Mucosa of descending colon (tissue), 3 donors: Measurements from ENCODE around the gene RAB3A. TPM values are rescaled to one million over a fixed set of nuclear protein-coding genes. Genes with fewer than 3 reads are reported as not detected.

ENCODE experiments used
- ATAC-seq: fragments of 200-7000 bp; cut with Tn5 transposase; one replicate; pipeline ENCODE4 v1.9.1; 2020; ENCODE audit warnings: mild to moderate bottlenecking, moderate library complexity
- DNase-seq, 3 donors: peaks; one replicate each; pipeline ENCODE4 v3.0.0-alpha.2; 2020
- H3K36me3 ChIP-seq: fragments of 200-600 bp; one replicate; pipeline ENCODE4 v1.8.0; 2021; ENCODE audit warnings: low read depth, mild to moderate bottlenecking
- H3K4me1 ChIP-seq: fragments of 200-600 bp; one replicate; pipeline ENCODE4 v1.8.0; 2021; ENCODE audit warnings: low read depth, mild to moderate bottlenecking
- H3K4me3 ChIP-seq: fragments of 200-600 bp; one replicate; pipeline ENCODE4 v1.8.0; 2021; ENCODE audit warnings: mild to moderate bottlenecking
- H3K9me3 ChIP-seq: fragments of 200-600 bp; one replicate; pipeline ENCODE4 v1.8.0; 2021; ENCODE audit warnings: mild to moderate bottlenecking
- intact Hi-C, 2 donors: fragments of 100-400 bp; cut with DNase I in 1 of 2; cut with micrococcal nuclease in 1 of 2; formaldehyde crosslinking; loops; one replicate each; pipeline versions ENCODE4 v1.11.0 to v1.11.1; 2022; cut with DNase I, micrococcal nuclease
- total RNA-seq, 3 donors: library from RNA; stranded (reverse); fragmentation: NEBNext Ultra II Directional in 2 of 3; extraction: Animal tissue kit (Norgen Biotek cat#: 25700) in 2 of 3; gene quantifications; one replicate each; pipeline versions ENCODE4 v1.2.1 to v1.2.4, GENCODE V29; 2021 to 2023
- TF ChIP-seq, protein P1 (sequence below): fragments of 200-600 bp; IDR thresholded peaks from one replicate; pipeline ENCODE4 v1.8.0; 2022; ENCODE audit warnings: antibody characterized with exemption, mild to moderate bottlenecking
- donor health status: DM: no; HTN: no; CAD: no; lungs with moderate emphysema.
- donor health status: DM: no; HTN: no; CAD: no.
- donor health status: DM: no; HTN: yes; CAD: no.

RAB3A gene
- total RNA-seq, 3 donors from 2014 or later, result 5.7 to 7.6 (median 6.8) TPM

DNA sequence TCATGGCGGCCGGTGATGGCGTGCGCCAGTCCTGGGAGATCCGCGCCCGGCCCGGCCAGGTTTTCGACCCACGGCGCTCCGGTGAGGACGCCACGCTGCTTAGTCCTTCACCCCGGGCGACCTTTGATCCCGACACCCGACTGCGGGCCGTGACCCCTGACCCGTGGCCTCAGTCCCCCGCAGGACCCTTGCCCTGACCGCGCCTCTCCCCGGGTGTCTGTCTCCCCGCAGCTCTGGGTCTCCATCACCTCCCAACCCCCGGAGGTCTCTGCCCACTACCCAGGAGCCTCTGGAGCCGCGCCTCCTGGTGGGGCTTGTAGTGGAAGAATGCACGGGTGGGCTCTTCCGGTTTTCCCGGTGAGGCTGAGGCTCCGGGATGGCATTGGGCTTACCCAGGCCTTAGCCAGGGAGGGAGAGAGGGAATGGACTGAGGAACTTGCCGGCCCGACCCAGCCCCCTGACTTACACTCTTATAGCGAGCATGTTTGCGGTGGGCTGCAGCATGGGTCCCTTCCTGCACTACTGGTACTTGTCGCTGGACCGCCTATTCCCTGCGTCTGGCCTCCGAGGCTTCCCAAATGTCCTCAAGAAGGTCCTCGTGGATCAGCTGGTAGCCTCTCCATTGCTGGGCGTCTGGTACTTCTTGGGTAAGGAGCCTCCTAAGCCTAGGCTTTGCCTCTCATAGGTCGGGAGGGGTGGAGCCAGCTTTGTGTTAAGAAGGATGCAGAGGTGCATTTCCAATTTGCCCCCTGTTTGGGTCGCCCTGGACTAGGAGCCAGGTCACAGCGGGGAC is 10.3 kb downstream of the RAB3A start:
- Histone ChIP-seq H3K36me3 (no peaks in the 10 kb centered on the region), H3K4me1 (peaks cover 20% of the 10 kb centered on the region), H3K4me3 (peak overlapping the region; percentile 67), H3K9me3 (no peaks in the 10 kb centered on the region)
- peak in 1 of 3 donors; percentile 38 for DNase-seq
- ATAC-seq, result peak; percentile 6
- intact Hi-C loops, result loop anchor here in 1 of 2 donors (1.0 kb wide), 1 partner anchor 11 kb away; the partner anchor contains the start of gene RAB3A
- TF ChIP-seq, protein P1, sequence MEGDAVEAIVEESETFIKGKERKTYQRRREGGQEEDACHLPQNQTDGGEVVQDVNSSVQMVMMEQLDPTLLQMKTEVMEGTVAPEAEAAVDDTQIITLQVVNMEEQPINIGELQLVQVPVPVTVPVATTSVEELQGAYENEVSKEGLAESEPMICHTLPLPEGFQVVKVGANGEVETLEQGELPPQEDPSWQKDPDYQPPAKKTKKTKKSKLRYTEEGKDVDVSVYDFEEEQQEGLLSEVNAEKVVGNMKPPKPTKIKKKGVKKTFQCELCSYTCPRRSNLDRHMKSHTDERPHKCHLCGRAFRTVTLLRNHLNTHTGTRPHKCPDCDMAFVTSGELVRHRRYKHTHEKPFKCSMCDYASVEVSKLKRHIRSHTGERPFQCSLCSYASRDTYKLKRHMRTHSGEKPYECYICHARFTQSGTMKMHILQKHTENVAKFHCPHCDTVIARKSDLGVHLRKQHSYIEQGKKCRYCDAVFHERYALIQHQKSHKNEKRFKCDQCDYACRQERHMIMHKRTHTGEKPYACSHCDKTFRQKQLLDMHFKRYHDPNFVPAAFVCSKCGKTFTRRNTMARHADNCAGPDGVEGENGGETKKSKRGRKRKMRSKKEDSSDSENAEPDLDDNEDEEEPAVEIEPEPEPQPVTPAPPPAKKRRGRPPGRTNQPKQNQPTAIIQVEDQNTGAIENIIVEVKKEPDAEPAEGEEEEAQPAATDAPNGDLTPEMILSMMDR, result no peak

DNA sequence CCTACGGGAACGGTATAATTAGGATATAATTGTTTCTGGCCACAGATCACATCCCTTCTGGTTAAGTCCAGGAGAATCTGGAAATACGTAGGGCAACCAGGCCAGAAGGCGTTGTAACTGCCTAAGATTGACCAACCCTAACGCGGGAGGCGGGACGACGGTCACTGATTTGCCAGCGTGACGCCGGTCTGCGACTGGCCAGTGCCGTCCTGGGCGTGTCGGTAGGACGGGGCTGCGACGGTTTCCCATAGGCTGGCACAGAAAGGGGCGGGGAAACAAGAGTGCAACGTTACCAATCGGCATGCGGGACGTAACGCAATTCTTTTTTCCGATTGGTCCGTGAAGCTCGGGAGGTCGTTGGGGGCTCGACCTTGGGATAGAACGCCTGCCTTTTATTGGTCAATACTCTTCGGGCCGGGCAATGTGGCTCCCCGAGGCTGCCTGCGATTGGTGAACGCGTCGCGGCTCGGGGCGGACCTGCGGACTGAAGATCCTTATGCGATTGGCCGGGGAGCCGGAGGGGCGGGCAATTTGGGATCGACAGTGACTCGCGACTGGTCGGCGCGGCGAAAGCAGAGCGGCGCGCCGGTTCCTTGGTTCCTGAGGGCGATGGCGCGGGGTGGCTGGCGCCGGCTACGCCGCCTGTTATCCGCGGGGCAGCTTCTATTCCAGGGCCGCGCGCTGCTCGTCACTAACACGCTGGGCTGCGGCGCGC is 11.0 kb downstream of the RAB3A start, which contains the start of gene MPV17L2:
Gene MPV17L2, plus strand, starts transcription at position 546 of the 715 bp plus-strand sequence. Its CDS starts 64 bp downstream, at position 610.
- intact Hi-C loops, result loop anchor here in 1 of 2 donors (1.0 kb wide), 1 partner anchor 11 kb away; the partner anchor contains the start of gene RAB3A
- DNase-seq, result peak; percentile 98 to 100 (median 99)
- ATAC-seq, result peak; percentile 93
- Histone ChIP-seq H3K4me3 (peak within 1 kb of the TSS; percentile 67), H3K36me3 (no peaks in the 10 kb centered on the region), H3K4me1 (peaks cover 20% of the 10 kb centered on the region), H3K9me3 (no peaks in the 10 kb centered on the region)
- TF ChIP-seq, protein P1, result no peak

DNA sequence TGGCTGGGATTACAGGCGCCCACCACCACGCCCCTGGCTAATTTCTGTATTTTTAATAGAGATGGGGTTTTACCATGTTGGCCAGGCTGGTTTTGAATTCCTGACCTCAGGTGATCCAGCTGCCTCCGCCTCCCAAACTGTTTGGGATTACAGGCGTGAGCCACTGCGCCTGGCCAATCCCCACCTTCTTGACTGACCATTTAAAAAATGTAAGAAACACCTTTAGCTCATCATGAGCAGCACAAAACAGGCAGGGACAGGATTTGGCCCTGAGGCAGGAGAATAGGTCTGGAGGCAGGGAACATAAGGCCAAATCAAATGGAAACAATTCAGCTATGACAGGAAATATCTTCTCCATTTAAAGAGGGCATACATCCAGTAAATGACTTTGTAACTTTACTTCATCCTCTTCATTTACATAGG is 12.2 kb downstream of the RAB3A start:
- no peaks in the 10 kb centered on the region for H3K9me3 ChIP-seq
- peaks cover 20% of the 10 kb centered on the region for H3K4me1 ChIP-seq
- ATAC-seq, result no peak
- no peaks in the 10 kb centered on the region for H3K36me3 ChIP-seq
- intact Hi-C loops, result no loop called here
- DNase-seq, result peak in 1 of 3 donors; percentile 48
- H3K4me3 ChIP-seq, result no peak overlapping the region
- TF ChIP-seq, protein P1, result no peak

DNA sequence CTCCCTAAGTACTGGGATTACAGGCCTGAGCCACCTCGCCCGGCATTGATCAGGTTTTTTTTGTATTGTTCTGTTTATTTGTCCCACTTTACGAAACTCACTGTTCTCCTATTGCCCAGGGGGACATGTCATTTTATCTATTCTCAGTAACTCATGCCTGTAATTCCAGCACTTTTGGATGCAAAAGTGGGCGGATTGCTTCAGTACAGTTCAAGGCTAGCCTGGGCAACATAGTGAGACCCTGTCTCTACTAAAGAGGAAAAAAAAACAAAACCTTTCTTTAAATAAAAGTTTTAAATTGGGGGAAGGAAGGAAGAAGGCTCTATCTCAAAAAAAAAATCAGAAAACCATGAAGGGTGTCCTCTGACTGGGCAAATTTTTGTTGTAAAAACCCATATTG is 13.6 kb downstream of the RAB3A start:
- Histone ChIP-seq H3K4me1 (peaks cover 20% of the 10 kb centered on the region), H3K9me3 (no peaks in the 10 kb centered on the region), H3K4me3 (no peak overlapping the region), H3K36me3 (no peaks in the 10 kb centered on the region)
- DNase-seq (no peak), ATAC-seq (no peak)
- intact Hi-C loops, result no loop called here
- TF ChIP-seq, protein P1, result no peak

DNA sequence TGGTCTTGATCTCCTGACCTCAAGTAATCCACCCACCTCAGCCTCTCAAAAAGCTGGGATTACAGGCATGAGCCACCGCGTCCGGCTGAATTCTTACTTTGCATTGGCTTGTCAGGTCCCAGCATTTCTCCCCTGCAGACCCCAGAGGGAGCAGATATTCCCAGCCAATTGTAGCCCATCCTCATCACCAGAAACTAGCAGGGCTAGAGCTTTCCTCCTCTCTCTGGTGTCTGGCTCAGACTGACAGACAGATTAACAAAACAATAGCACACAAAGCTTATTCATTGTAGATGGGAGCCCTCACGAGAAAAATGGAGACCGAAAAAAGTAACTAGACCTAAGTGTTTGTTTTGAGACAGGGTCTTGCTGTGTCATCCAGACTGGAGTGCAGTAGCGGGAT is 18.3 kb downstream of the RAB3A start:
- DNase-seq (no peak), ATAC-seq (no peak)
- peaks cover 6% of the 10 kb centered on the region for H3K4me1 ChIP-seq
- H3K4me3 ChIP-seq, result no peak overlapping the region
- TF ChIP-seq, protein P1, result no peak
- no peaks in the 10 kb centered on the region for H3K9me3 ChIP-seq
- intact Hi-C loops, result no loop called here
- H3K36me3 ChIP-seq, result no peaks in the 10 kb centered on the region
